HL-60/S4 (cell line): ENCODE data around the gene TLR7.

Experiments used
- in situ Hi-C: fragments of 300-500 bp; cut with MboI; formaldehyde crosslinking; loops from 2 replicates; pipeline ENCODE4 v1.14.3; 2022; ENCODE audit warnings: low sequenced_read_pairs

TLR7 gene

DNA sequence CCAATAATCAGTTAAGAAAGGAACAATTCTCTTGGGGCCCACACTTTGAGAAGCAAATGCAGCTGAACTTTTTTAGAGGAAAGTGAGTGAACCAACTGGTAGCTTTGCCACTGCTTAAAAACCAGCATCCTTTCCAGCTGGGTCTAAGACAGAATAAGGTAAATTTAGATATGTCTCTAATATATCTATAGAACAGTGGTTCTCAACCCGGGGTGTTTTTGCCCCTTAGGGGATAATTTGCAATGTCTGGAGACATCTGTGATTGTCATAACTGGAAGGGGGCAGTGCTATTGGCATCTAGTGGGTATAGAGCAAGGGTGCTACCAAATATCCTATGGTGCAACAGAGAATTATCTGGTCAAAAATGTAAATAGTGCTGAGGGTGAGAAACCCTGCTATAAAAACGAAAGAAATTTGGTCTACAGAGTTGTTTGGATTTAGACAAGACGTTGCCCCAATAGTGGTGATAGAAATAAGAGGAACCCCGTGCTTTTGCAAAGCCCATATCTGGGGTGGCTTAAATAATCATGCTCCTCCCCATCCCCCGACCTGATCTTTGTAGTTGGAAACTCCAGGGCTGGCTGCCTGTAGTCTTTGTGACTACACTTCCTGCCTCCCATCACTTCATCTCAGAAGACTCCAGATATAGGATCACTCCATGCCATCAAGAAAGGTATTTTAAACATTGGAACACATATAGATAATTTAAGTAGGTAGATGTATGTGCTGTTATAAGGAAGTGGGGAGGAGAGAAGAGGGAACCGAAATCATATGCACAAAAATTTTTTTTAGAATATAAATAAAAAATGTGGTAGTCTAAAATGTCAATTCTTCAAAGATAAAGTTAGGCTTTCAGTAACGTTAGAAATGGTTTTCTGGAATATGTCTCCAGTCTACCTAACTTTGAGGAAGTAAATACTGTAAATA lies at the start of gene TLR7:
TSS of gene TLR7 (plus strand) at position 622 of the 927 bp plus-strand sequence. CDS start 507 bp downstream, outside the sequence.
- in situ Hi-C loops, result no loop called here

DNA sequence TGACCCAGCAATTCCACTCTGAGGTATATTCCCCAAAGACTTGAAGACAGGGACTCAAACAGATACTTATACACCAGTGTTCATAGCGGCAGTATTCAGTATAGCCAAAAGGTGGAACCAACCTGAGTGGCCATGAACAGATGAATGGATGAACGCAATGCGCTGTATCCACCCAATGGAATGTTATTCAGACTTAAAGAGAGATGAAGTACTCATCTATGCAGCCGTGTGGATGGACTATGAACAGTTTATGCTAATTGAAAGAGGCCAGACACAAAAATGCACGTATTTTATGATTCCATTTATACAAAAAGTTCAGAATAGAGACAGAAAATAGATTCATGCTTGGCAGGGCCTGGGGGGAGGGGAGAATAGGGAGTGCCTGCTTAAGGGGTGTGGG lies 49.3 kb upstream of the TLR7 start:
- in situ Hi-C loops, result no loop called here

DNA sequence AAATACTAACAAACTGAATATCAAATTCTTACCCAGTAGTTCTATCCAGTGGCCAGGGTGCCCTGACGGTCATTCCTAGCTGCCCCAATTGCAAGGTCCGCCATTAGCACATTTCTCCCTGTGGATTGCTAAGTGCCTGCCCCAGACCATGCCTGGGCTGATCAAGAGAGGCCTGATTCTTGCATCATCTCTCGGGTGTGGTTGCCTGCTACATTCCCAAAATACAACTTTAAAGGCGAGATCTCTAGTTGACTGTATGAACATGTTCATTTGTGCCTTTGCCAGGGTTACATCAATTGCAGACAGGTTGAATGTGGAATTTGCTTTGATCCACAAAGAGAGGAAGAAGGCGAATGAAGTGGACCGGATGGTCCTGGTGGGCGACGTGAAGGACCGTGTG lies 47.6 kb upstream of the TLR7 start:
- in situ Hi-C loops, result no loop called here

DNA sequence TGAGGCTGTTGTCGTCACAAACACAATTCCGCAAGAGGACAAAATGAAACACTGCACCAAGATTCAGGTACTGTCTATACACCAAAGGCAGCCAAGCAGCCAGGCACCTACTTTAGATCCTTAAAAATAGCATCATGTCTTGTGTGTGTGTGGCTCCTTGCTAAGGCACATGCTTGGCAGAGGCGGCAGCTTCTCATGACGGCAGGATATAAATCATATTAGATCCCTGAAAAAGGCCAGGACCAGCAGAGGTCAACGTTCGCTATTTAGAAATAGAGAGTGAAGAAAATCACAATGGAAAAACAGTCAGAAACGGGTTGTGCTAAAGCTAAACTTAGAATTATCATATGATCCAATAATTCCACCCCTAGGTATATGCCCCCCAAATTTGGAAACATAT lies 46.1 kb upstream of the TLR7 start:
- in situ Hi-C loops, result no loop called here

DNA sequence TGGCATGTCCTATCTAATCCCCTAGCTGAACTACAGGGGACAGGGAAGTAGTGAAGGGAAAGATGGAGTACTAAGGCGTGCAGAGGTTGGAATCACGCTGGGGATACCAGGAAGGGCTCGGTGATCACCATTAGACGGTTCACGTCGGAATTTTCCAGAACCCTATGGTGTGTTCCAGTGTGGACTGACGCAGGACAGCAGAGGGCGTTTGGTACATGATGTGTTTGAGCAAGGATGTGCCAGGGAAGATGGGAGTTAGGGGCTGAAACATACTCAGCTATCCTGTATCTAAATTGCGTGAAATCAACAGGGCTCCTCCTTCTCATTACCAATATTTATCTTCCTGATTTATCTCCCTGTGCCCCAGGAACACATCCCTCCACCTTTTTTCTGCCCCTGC lies 41.9 kb upstream of the TLR7 start:
- in situ Hi-C loops, result no loop called here

DNA sequence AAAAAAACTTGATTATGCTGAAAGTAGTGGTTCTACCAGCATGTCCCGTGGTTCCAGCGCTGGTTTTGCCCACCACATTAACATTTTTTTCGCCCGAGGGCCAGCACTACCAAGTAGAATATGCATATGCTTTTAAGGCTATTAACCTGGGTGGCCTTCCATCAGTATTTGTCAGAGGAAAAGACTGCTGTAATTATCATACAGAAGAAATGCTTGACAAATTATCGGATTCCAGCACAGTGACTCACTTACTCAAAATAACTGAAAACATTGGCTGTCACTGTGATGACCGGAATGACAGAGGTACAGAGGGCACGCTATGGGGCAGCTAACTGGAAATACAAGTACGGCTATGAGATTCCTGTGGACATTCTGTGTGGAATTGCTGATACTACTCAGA lies 41.1 kb upstream of the TLR7 start:
- in situ Hi-C loops, result no loop called here

DNA sequence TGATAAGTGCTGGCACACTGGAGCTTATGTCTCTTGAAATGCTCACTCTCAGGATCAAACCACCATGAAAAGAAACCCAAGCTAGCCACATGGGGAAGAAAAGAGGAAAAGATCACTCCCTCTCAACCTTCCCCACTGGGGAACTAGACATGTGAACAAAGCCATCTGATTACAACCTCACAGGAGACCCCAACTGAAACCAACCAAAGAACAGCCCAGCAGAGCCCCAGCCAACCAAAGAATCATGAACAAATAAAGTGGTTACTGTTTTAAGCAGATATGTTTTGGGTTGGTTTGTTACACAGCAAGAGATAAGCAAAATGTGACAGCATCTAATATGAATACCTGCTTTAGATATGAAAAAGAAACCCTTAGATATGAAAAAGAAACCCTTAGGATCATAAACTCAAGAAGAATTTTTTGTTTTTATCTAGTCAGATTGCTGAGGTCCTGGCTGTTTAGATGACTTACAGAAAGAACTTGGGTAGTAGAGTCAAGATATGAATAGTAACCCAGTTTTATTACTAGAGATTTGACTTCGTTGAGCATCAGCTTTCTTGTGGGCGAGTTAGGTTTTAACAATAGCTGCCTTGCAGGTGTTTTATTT lies 23.7 kb upstream of the TLR7 start:
- in situ Hi-C loops, result no loop called here

DNA sequence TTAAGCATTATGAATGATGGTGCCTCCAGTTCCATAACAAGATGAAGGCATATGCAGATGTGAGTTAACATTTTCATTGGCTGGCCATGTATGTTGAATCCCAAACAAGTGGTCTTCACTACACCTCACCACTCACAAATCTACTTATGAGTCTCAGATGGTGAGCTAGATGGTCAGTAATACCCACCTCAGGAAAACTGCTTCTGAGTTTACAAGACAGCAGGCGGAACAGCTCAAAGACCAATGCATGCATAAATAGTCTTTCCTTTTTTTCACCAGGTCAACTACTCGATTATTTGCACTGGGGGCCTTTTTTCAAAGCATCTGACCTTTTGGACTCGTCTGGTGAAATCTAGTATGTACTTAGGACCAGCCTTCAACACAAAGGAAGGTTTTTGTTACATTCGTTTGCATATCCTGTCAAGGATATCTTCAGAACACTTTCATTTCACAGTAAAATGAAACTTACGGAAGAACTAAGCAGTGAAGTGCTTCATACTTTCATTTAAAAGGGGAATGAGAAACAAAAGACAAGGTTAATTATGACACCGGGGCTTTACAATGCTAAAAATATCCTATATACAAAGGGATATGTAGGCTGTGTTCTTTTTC lies 23.1 kb upstream of the TLR7 start:
- in situ Hi-C loops, result no loop called here

DNA sequence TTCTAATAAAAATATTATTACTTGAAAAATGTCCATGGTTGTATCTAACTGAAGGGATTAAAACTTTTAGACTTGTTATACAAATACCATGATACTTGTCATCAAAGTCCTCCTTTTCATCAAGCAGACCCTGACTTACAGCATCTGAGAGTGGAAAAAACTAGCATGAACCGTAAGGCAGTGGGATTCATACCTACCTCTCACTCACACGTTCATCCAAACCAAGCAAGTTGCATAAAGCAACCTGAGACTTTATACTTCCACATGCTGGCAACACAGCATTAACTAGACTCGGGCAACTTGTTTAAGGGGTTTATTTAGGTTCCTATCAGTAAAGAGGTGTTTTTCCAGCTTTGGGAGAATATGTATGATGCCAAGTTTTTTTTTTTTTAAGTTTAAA lies 22.6 kb upstream of the TLR7 start:
- in situ Hi-C loops, result no loop called here

DNA sequence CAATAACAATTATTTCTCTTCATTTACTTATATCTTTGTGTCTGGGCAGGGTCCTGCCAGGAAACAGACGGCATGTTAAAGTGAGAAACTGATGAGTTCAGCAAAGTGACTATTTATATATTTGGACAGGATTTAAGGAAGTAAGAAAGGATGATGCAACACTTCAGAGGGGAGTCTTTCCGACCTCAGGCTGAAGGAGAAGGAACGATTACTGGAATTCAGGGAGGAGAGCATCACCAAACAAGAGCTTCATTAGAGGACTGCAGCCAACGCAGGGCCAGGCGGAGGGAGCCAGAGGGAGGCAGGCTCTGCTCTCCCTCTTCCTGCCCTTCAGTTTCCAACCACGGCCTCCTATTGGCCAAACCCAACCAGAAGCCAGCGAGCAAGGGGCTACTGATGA lies 1.5 kb upstream of the TLR7 start:
- in situ Hi-C loops, result no loop called here

DNA sequence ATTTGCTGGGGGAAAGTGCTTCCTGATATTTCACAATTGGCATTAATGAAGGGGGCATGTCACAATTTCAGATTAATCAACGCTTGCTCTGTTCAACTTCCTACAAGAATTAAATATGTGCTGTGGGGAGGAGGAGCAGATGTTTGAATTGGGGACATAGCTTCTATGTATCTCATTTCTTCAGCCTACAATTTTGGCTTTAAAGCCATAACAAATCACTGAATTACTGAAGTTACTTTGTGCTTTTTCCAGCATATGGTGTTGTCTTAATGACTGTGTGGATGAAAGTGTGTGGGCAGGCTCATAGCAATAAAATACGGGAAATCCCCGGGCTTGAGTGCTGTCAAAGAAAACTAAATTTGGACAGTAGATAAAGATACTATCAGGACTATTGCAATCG lies 813 bp downstream of the TLR7 start:
- in situ Hi-C loops, result no loop called here

DNA sequence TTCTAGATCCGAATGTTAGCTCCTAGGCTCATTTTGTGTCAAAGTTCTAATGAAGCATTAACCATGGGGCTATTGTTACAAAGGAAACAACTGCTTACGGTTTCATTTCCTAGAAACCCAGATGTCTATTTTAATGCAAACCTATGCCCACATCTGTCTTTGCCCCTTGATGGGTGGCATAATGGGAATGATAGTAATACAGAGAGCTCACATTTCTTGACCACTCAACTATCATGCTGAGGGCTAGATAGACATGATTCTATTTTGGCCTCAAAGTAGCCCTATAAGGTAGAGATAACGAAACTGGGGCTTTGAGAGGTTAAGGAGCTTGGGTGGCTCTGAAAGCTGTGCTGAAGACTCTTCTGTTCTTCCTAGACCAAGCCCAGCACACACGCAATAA lies 1.9 kb downstream of the TLR7 start:
- in situ Hi-C loops, result no loop called here

DNA sequence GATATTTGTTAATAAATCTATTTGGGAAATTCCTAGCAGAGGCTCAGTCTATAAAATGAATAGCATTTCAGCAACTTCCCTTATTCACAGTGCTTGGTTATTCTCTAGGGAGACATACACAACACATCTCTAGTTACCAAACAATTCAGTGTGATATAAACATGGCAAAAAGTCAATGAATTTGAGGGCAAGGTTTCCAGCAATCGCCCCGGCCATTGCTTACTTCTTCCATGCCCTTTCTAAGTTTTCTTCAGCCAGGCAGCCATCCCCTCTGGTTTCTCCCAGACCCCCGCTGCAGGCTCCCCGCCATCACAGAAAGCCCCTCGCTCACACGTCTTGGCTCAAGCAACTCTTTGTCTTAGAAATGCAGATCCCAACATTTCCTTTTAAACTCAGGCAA lies 4.4 kb downstream of the TLR7 start:
- in situ Hi-C loops, result no loop called here

DNA sequence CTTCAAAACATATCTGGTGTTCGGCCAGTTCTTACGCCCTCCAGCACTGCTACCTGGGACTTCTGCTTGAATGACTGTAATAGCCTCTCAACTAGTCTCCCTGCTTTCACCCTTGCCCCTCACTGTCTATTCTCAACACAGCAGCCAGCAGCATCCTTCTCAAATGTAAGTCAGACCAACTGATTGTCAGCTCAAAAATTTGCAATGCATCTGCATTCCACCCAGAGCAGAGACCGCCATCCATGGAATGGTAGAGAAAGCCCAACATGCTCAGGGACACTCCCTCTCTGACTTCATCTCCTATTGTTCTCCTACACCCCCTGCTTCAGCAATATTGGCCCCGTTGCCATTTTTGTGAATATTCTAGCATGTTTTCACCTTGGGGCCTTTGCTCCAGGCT lies 5.9 kb downstream of the TLR7 start:
- in situ Hi-C loops, result no loop called here

DNA sequence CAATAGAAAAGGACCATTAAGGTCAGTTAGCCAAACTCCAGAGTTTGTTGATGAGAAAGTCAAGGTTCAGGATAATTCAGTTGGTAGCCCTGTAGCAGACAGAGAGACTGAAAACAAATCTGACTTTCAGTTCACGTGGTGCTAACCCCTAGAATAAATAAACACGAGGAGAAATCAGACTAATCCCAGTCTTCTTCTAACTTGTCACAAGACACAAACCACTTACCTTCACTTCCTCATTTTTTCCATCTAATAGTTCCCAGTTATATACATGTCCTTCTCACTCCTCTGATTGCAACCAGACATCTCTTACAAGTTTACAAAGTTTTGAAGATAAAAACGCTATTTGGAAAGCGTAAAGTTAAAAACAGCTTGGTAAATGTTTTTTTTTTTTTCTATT lies 7.7 kb downstream of the TLR7 start:
- in situ Hi-C loops, result no loop called here

DNA sequence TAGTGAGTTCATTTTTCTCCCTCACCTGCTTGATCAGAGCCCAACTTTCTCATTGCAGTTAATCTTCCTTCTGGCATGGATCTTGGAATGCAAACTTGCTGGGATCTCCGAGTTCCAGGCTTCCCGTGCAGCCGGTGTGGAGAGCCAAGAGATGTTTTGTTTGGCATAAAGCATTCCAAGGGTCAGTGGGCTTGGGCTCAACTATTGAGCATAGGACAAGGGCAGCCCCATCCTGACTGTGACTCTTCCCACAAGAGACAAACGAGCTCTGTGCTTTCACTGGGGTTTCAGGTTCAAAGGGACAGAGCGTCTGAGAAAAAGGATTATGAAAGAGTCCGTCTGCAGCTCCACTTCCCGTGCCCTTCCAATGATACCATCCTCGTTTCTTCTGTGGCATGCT lies 10.5 kb downstream of the TLR7 start:
- in situ Hi-C loops, result no loop called here

DNA sequence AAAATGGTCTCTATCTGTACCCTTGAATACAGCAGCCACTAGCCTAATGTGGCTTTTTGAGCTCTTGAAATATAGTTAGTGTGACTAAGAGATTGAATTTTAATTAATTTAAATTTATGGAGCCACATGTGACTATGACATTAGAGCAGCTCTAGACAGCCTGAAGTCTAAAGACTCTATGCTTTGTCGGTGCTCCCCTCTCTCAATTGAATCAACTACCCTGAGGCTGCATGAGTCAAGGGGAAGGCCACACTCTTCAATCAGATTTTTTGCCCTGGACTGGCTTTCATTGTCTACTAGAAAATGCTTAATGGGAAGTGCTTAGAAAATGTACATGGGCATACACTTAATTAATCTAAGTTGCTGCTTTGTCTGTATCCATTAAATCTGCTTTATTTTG lies 11.7 kb downstream of the TLR7 start:
- in situ Hi-C loops, result no loop called here

DNA sequence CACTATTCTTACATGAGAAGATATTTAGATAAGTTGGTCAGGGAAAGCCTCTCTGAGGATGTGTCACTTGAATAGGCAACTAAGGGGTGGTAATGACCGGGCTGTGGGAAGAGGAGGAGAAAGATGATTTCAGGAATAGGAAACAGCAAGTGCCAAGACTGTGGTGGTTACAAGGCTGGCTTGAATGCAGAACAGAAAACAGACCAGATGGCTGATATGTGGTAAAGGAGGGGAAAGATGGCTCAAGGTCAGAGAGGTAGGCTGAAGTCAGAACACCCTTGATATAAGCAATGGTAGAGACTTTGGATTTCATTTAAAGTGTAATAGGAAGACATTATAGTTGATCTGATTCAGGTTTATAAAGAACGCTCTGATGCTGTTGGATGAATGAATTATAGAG lies 15.0 kb downstream of the TLR7 start:
- in situ Hi-C loops, result no loop called here

DNA sequence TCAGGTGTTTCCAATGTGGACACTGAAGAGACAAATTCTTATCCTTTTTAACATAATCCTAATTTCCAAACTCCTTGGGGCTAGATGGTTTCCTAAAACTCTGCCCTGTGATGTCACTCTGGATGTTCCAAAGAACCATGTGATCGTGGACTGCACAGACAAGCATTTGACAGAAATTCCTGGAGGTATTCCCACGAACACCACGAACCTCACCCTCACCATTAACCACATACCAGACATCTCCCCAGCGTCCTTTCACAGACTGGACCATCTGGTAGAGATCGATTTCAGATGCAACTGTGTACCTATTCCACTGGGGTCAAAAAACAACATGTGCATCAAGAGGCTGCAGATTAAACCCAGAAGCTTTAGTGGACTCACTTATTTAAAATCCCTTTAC lies 18.6 kb downstream of the TLR7 start:
- in situ Hi-C loops, result no loop called here

DNA sequence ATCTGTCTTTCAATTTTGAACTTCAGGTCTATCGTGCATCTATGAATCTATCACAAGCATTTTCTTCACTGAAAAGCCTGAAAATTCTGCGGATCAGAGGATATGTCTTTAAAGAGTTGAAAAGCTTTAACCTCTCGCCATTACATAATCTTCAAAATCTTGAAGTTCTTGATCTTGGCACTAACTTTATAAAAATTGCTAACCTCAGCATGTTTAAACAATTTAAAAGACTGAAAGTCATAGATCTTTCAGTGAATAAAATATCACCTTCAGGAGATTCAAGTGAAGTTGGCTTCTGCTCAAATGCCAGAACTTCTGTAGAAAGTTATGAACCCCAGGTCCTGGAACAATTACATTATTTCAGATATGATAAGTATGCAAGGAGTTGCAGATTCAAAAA lies 19.7 kb downstream of the TLR7 start:
- in situ Hi-C loops, result no loop called here

DNA sequence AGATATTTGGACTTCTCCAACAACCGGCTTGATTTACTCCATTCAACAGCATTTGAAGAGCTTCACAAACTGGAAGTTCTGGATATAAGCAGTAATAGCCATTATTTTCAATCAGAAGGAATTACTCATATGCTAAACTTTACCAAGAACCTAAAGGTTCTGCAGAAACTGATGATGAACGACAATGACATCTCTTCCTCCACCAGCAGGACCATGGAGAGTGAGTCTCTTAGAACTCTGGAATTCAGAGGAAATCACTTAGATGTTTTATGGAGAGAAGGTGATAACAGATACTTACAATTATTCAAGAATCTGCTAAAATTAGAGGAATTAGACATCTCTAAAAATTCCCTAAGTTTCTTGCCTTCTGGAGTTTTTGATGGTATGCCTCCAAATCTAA lies 20.3 kb downstream of the TLR7 start:
- in situ Hi-C loops, result no loop called here

DNA sequence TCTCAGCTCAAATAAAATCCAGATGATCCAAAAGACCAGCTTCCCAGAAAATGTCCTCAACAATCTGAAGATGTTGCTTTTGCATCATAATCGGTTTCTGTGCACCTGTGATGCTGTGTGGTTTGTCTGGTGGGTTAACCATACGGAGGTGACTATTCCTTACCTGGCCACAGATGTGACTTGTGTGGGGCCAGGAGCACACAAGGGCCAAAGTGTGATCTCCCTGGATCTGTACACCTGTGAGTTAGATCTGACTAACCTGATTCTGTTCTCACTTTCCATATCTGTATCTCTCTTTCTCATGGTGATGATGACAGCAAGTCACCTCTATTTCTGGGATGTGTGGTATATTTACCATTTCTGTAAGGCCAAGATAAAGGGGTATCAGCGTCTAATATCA lies 20.9 kb downstream of the TLR7 start:
- in situ Hi-C loops, result no loop called here
